GM04504 (cell line): ENCODE data around the gene SETX.

ENCODE experiments used
- DNase-seq: peaks from one replicate; pipeline ENCODE4 v3.0.0-alpha.2; 2012; ENCODE audit warnings: low read depth

Gene SETX

DNA sequence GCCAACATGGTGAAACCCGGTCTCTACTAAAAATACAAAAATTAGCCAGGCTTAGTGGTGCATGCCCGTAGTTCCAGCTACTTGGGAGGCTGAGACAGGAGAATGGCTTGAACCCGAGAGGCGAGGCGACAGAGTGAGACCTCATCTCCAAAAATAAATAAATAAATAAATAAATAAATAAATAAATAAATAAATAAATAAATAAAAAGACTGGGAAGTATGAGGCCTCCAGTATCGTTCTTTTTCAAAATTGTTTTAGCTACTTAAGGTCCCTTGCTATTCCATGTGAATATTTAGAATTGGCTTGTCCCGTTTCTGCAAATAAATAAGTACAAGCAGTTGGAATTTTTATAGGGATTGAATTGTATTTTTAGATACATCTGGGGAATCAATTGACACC, 3.0 kb upstream of the SETX start:
- no peak for DNase-seq

DNA sequence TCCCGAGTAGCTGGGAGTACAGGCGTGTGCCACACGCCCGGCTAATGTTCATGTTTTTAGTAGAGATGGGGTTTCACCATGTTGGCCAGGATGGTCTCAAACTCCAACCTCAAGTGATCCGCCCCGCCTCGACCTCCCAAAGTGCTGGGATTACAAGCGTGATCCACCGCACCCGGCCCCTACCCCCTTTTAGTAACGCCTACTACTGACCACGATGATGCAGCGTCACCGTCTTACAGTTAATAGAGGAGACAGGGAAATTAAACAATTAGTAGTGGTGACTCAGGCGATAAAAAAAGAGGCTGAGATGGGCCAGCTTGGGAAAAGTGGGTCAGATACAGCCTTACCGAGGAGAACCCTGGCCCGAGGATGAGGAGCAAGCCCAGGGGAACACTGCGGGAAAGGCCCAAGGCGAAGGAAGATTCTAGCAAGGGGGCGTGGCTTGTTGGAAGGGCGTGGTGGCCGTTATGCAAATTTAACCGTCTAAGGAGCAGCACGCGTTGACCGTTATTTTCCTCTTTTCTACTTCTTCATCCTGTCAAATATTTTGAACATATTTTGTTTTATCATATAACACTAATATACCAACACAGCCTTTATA, 1.6 kb upstream of the SETX start:
- DNase-seq: no peak

DNA sequence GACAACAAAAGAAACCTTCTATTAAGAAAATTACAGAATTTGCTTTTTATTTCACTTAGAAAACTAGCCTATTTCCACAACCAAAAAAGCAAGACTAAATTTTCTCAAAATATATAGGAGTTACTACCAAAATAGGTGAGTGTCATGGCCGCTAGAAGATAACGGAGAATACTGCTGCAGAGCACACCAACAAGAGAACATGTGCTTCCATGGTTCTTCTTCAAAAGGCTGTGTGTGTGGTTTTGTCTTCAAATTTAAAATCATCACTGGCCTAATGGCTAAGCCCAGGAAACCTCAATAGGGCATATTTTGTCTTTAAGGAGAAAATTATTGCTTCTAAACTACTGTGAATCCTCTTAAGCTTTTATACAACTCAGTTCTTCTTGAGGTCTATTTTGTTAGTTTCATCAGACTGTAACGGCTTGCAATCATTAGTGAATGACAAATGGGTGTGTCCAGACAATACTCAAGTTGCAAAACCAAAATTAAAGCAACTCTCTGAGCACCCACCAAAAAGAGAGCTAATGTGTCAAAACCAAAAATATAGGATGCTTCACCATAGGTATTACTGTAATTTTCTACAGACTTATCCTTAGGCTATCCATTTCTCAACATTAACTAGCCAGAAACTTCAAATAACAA, 3.3 kb downstream of the SETX start:
- DNase-seq: no peak

DNA sequence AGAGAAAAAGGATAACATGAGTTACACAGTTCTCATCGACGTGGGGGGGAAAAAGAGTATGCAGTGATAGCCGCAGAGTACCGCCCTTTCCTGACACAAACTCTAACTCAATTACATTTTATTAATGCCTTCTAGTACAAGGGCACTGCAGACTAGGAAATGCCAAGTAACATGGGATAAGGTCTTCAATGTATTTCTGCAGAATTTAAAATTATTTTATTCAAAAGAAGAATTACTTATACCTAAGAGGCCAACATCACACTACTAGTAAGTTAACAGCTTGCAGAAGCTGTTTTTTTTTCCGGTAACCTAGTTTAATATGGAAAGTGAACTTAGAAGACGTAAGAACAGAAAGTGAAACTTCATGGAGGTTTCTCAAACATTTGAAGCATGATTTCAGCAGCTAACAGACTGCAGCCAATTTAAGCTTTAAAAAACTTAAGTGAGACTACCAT, 3.9 kb downstream of the SETX start:
- DNase-seq: no peak

- DNase-seq: no peak
These were observed 6.1 kb downstream of the SETX start for GRCh38 chr9:132348676-132349075.

DNA sequence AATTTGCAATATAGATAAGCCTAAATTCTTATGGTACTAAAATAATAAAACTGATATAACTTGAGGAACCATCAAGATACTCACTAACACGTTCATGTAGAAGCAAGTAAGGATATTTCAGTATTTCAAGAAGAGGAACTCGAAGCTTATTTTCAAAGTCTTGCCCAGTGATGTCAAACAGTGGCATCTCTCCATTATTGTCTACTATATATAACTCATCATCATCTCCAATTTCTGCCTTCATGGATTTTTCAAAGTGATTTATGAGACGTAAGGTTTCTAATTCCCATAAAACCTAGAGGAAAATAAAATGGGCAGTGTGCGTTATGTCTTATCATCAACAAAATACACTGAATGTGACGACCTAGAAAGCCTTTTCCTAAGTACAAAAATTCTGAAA, 8.6 kb downstream of the SETX start:
- no peak for DNase-seq

DNA sequence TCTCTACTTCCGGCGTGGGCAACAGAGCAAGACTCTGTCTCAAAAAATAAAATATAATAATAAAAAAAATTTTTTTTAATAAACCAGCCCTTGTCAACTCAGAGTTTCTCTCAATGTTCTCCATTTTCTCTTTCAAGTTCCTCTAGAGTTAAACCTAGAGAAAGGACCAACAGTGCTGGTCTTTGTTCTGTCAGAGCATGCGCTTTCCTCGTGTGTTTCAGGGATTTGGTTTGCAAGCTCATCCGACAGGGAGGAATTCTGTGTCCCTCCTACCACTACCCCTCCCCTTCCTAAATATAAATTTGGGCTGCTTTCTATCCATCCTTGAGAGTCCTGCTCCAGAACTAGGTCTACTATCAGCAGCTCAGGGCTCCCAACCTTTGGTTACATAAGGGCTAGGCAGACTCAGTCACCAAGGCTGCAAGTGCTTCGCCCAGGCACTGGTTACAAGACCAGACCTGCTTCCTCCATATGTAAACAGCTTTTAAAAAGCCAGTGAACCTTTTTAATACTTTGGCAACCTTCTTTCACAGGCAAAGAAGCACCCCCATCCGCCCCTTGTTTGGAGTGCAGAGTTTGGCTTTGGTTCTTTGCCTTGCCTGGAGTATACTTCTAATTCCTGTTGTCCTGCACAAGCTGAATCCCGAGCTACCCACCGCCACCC, 13.5 kb downstream of the SETX start:
- DNase-seq: no peak

DNA sequence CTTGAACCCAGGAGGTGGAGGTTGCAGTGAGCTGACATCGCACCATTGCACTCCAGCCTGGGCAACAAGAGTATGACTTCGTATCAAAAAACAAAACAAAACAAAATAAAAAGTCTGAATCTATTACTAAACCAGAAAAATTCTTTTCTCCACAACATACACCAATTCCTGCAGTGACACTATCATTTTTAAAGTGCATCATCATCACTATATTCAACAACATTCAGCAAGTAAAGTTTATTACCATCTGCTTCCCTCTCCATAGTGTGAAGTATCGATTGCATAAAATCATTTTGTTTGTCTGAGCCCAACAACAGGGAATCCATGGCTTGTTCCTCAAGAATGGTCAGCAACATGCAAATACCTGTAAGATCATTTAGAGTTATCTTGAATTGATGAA, 20.4 kb downstream of the SETX start:
- DNase-seq: no peak

DNA sequence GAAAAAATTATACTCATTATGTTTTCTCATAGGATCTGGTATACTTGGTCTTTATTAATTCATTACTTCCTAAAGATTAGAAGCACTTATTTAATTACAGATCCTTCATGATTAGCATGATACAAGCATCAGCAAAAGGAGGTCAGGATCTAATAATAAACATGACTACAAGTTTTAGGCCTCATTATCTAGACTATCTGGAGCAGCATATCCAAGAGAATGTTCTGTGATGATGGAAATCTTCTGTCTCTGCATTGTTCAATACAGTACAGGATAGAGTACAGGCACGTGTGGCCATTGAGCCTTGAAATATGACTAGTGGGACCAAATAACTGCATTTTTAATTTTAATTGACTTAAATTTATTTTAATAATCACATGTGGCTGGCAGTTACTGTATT, 21.2 kb downstream of the SETX start:
- DNase-seq: no peak

- DNase-seq: no peak
These were observed 26.2 kb downstream of the SETX start for GRCh38 chr9:132328580-132328979.

GRCh38 chr9:132327537-132327936, 27.2 kb downstream of the SETX start:
- DNase-seq: no peak

- DNase-seq: no peak
These were observed 30.4 kb downstream of the SETX start for GRCh38 chr9:132324425-132324824.

GRCh38 chr9:132319421-132320110, 35.2 kb downstream of the SETX start:
- no peak for DNase-seq

DNA sequence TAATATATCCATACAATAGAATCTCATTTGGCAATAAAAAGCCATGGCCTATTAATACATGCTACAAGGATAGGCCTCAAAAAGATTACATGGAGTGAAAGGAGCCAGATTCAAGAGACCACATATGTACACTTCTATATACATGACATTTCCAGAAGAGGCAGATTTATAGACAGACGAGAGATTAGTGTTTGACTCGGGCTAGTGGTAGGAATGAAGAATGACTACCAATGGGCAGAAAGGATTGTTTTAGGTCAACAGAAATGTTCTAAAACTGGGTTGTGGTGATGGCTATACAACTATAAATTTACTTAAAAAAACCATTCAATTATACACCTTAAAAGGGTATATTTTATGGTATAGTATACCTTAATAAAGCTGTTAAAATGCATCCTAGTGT, 41.9 kb downstream of the SETX start:
- no peak for DNase-seq

DNA sequence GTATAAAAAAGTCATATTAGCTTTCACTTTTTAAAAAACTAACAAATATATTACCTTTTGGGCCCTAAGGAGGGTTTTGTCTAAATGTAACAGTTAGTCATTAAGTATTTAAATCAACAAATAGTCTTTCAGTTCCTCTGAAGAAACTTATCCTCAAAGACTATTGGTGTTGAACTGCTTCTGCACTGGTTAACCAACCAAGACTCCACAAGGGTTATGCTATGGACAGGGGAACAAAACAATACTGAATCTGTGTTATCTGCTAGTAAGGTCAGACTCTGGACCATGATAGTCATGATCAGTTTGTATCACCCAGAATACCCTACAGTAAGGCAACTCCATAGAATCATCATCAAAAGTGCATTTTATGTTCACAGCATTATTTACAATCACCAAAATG, 42.4 kb downstream of the SETX start:
- no peak for DNase-seq

DNA sequence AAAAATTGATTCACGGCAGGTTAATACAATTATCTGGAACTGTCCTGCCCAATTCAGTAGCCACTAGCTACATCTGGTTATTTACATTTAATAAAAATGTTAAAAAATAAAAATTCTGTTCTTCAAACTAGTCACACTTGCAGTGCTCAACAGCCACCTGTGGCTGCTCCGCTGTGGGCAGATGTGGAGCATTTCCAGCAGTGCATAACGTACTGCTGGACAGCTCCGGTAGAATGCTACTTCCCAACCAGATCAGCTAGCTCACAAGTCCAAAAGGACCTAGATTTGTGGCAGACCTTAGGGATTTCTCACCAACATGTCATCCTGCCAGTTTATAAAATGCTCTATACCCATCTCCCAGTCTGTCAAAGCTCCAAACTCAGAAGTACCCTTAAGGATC, 42.8 kb downstream of the SETX start:
- DNase-seq: no peak

DNA sequence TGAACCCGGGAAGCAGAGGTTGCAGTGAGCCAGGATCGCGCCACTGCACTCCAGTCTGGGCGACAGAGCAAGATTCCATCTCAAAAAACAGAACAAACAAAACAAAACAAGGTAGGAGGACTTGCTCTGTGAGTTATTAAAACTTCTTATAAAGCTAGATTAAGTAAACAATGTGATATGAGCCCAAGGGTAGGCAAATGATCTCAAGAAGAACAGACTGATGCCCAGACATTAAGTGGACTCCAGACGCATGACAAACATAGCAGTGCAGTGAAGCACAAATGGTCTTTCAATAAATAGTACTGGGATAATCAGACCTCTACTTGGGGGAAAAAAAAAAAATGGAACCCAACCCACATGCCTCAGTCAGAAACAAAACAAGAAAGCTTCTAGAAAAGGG, 45.7 kb downstream of the SETX start:
- no peak for DNase-seq

- DNase-seq: no peak
These were observed 53.3 kb downstream of the SETX start for GRCh38 chr9:132301521-132301920.

DNA sequence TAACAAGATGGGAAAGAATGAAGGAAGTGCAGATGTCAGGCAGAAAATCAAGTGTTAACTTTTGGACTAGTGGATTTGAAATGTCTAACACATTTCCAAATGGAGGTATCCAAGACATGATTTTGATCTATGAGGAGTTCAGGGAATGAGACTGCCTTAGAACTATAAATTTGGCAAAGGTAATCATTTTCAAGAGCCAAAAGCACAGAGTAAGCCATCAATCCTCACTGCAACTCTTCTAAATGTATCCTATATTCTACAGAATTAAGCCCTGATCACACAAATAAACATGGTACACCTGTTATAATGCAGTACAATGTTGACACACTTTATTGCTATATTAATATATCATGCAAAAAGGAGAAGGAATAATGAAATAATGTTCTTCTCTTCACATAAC, 55.6 kb downstream of the SETX start:
- DNase-seq: no peak

- DNase-seq: no peak
These were observed 59.6 kb downstream of the SETX start for GRCh38 chr9:132295181-132295580.

DNA sequence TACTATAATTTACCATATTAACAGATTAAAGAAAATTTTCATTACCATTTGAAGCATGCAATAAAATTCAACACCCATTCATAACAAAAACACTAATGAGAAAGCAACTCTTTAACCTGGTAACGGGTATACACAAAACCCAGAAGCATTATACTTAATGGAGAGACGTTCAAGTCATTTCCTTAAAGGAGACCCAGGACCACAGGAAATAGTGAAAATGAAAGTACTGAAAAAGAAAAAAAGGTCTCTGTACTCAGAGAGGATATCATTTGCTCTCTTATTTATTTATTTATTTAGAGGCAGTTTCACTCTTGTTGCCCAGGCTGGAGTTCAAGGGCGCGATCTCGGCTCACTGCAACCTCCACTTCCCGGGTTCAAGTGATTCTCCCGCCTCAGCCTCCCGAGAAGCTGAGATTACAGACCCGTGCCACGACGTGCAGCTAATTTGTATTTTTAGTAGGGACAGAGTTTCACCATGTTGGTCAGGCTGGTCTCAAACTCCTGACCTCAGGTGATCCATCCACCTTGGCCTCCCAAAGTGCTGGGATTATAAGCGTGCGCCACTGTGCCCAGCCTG, 61.6 kb downstream of the SETX start:
- DNase-seq: no peak

DNA sequence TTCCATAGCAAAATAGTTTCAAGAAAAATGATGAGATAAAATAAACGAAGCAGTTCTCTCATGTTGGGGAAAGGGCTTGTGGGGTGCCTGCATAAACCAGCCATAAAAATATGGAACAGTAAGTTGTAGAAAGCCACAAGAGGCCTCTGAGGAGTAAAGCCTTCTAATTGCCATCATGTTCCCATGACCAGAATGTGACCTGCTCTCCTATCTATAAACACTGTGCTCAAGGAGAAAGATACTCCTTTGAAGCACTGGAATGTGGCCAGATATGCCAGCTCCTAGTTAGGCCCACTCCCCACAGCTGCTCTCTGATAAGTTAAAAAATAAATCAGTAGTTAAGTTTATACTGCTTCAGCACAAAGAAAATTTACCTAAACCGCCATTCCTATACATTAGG, 65.8 kb downstream of the SETX start:
- no peak for DNase-seq

GRCh38 chr9:132288361-132288760, 66.4 kb downstream of the SETX start:
- DNase-seq: peak; percentile 12
